ENCODE results near the gene OR6M1. TPM values are rescaled to one million over a fixed set of nuclear protein-coding genes. Genes with fewer than 3 reads are reported as not detected.
A peak's percentile ranks its signal among the peaks of the same experiment; 100 is the strongest.

OR6M1 gene
- total and polyA plus RNA-seq, 9 of the 15 experiments (the other 6 are each of a cell fraction or from before 2014, with no cell fraction given): not detected

DNA sequence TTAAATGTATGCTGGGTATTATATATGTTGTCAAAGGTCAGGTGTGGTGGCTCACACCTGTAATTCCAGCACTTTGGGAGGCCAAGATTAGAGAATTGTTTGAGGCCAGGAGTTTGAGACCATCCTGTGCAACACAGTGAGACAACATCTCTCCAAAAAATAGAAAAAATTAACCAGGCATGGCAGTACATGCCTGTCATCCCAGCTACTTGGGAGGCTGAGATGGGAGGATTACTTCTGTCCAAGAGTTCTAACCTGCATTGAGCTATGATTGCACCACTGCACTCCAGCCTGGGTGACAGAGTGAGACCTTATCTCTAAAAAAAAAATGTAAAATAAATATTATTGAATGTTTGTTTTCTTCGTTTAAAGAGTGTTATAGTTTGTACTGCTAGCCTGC lies 40.5 kb downstream of the OR6M1 start:
- BruUV-seq (replicated peaks): no TSS peak
- POLR2A ChIA-PET: no interaction called here
- intact Hi-C loops (cut with micrococcal nuclease): no loop called here

GRCh38 chr11:123762422-123762821 lies 43.7 kb downstream of the OR6M1 start:
- ChIA-PET CTCF (ENCODE audit: low intra/inter-chr PET ratio) (no interaction called here), POLR2A (no interaction called here)
- Histone ChIP-seq H4K20me1 (replicated peaks; ENCODE audit: control insufficient read depth, insufficient read depth, low read length) (no peaks in the 10 kb centered on the region), H3K36me3 (ENCODE audit: control insufficient read depth, insufficient read depth, low read length) (no peaks in the 10 kb centered on the region), H3K9me1 (ENCODE audit: control insufficient read depth, insufficient read depth, low read length) (no peaks in the 10 kb centered on the region), H3K4me3 (no peak overlapping the region), H3K9me3 (replicated peaks; ENCODE audit: control insufficient read depth, insufficient read depth, low read depth, low read length) (no peaks in the 10 kb centered on the region), H3K4me1 (replicated peaks in 1 of 2; ENCODE audit: control insufficient read depth in 2 of 2, insufficient read depth in 2 of 2, low read length in 2 of 2) (no peaks in the 10 kb centered on the region), H2AFZ (ENCODE audit: low read depth, low read length) (no peak overlapping the region), H3K9ac (ENCODE audit: insufficient read depth in 1 of 2, low read depth in 2 of 2, low read length in 2 of 2) (no peak overlapping the region), H3K27me3 (ENCODE audit: control insufficient read depth in 2 of 2, insufficient read depth in 2 of 2, low read length in 2 of 2) (peaks cover 0 to 4% of the 10 kb centered on the region in 2 experiments; a peak in 3 of 5 replicates), H3K79me2 (ENCODE audit: control insufficient read depth, insufficient read depth, low read length) (no peaks in the 10 kb centered on the region), H3K27ac (ENCODE audit: extremely low read depth, low read depth, low read length) (no peak overlapping the region), H3K4me2 (ENCODE audit: insufficient read depth, low read length) (no peak overlapping the region)
- ATAC-seq (no peak), DNase-seq (ENCODE audit: extremely low read depth in 1 of 4, low spot score in 3 of 4) (no peak), FAIRE-seq (no peak)
- no TSS peak for BruUV-seq (replicated peaks)
- in situ Hi-C loops (cut with MboI): no loop called here
- intact Hi-C loops (cut with micrococcal nuclease): no loop called here
- peak; percentile 89 for TF ChIP-seq ZNF707 (CRISPR knock-in tag; conservative IDR thresholded peaks at IDR 0.05)
- TF ChIP-seq FOXO4 (CRISPR knock-in tag; IDR thresholded peaks at IDR 0.05): no peak
- no peak for TF ChIP-seq IRF2 (CRISPR knock-in tag; IDR thresholded peaks at IDR 0.05)
- TF ChIP-seq GTF2A2 (tag; IDR thresholded peaks at IDR 0.05): no peak

More for the DNA sequence above, 40.5 kb downstream of the OR6M1 start:
- no peak for ATAC-seq
- CTCF ChIA-PET (ENCODE audit: low intra/inter-chr PET ratio): no interaction called here
- in situ Hi-C loops (cut with MboI): no loop called here
- Histone ChIP-seq H3K4me3 (no peak overlapping the region), H3K9me3 (replicated peaks; ENCODE audit: control insufficient read depth, insufficient read depth, low read depth, low read length) (no peaks in the 10 kb centered on the region), H3K9me1 (ENCODE audit: control insufficient read depth, insufficient read depth, low read length) (no peaks in the 10 kb centered on the region), H2AFZ (ENCODE audit: low read depth, low read length) (no peak overlapping the region), H3K36me3 (ENCODE audit: control insufficient read depth, insufficient read depth, low read length) (no peaks in the 10 kb centered on the region), H3K27me3 (ENCODE audit: control insufficient read depth in 2 of 2, insufficient read depth in 2 of 2, low read length in 2 of 2) (no peaks in the 10 kb centered on the region), H3K79me2 (ENCODE audit: control insufficient read depth, insufficient read depth, low read length) (no peaks in the 10 kb centered on the region), H3K9ac (ENCODE audit: insufficient read depth in 1 of 2, low read depth in 2 of 2, low read length in 2 of 2) (no peak overlapping the region), H3K4me2 (ENCODE audit: insufficient read depth, low read length) (no peak overlapping the region), H4K20me1 (replicated peaks; ENCODE audit: control insufficient read depth, insufficient read depth, low read length) (no peaks in the 10 kb centered on the region), H3K27ac (ENCODE audit: extremely low read depth, low read depth, low read length) (no peak overlapping the region), H3K4me1 (replicated peaks in 1 of 2; ENCODE audit: control insufficient read depth in 2 of 2, insufficient read depth in 2 of 2, low read length in 2 of 2) (no peaks in the 10 kb centered on the region)
- no peak for TF ChIP-seq STAT5B (CRISPR knock-in tag; IDR thresholded peaks at IDR 0.05)
- no peak for TF ChIP-seq ZNF184 (CRISPR knock-in tag; IDR thresholded peaks at IDR 0.05)
- no peak for TF ChIP-seq MYBL2 (IDR thresholded peaks at IDR 0.05; ENCODE audit: low read depth)
- TF ChIP-seq MYBL2 (CRISPR knock-in tag; IDR thresholded peaks at IDR 0.05; ENCODE audit: borderline replicate concordance): no peak
- TF ChIP-seq ZNF699 (CRISPR knock-in tag; IDR thresholded peaks at IDR 0.05; ENCODE audit: insufficient replicate concordance): no peak
- TF ChIP-seq ZNF586 (CRISPR knock-in tag; conservative IDR thresholded peaks at IDR 0.05): no peak
- TF ChIP-seq PURB (CRISPR knock-in tag; IDR thresholded peaks at IDR 0.05; ENCODE audit: low read depth): no peak
- TF ChIP-seq HIVEP1 (CRISPR knock-in tag; IDR thresholded peaks at IDR 0.05): no peak
- no peak for TF ChIP-seq EHMT2 (IDR thresholded peaks at IDR 0.05)
- no peak for TF ChIP-seq HMG20B (CRISPR knock-in tag; IDR thresholded peaks at IDR 0.05)
- TF ChIP-seq U2AF1 (optimal IDR thresholded peaks at IDR 0.05; ENCODE audit: low read depth, low read length): no peak
- FAIRE-seq: no peak
- WGBS (ENCODE audit: insufficient coverage, low coverage, missing lambda C conversion rate): 0% methylated on average over 1 of the region's 1 CpG
- no peak for DNase-seq (ENCODE audit: extremely low read depth in 1 of 4, low spot score in 3 of 4)

All from K562 (cell line).